HFFc6 (cell line): ENCODE measurements around the gene CLDN17. TPM values are rescaled to one million over a fixed set of nuclear protein-coding genes. Genes with fewer than 3 reads are reported as not detected.

Source experiments
- DNase-seq: peaks from one replicate; pipeline ENCODE4 v3.0.0-alpha.2; 2018
- H3K27ac Mint-ChIP-seq: 2 replicates; pipeline ENCODE4 v1.8.0; 2020; ENCODE audit warnings: mild to moderate bottlenecking, mixed read lengths
- H3K27me3 Mint-ChIP-seq: 2 replicates; pipeline ENCODE4 v1.8.0; 2021; ENCODE audit warnings: mild to moderate bottlenecking, moderate library complexity, mixed read lengths; ENCODE audit not compliant: insufficient read depth
- H3K36me3 Mint-ChIP-seq: 2 replicates; pipeline ENCODE4 v1.8.0; 2021; ENCODE audit warnings: low read depth, mixed read lengths
- H3K4me1 Mint-ChIP-seq: 2 replicates; pipeline ENCODE4 v1.8.0; 2020; ENCODE audit warnings: low read depth, mixed read lengths
- H3K4me3 Mint-ChIP-seq: 2 replicates; pipeline ENCODE4 v1.8.0; 2020; ENCODE audit warnings: mild to moderate bottlenecking, moderate library complexity, mixed read lengths
- H3K9me3 Mint-ChIP-seq: 2 replicates; pipeline ENCODE4 v1.8.0; 2020; ENCODE audit warnings: mild to moderate bottlenecking, mixed read lengths
- long read RNA-seq: library from polyadenylated mRNA; unstranded; transcript quantifications from one replicate; pipeline ENCODE4 v2.0.0, GENCODE V29; 2019
- total RNA-seq, 6 experiments: library from RNA; stranded (reverse); fragmentation: NEBNext Ultra II Directional; extraction: Animal tissue kit (Norgen Biotek cat#: 25700); gene quantifications; 2 replicates in 1 of 6; 3 replicates in 5 of 6; pipeline ENCODE4 v1.2.3, GENCODE V29; 2021
- TF ChIP-seq, protein P1 (sequence below): fragments of 200-600 bp; sonication (generic); IDR thresholded peaks from 2 replicates; pipeline ENCODE4 v1.5.0; 2021; ENCODE audit warnings: antibody characterized with exemption, mild to moderate bottlenecking

CLDN17 gene, protein sequence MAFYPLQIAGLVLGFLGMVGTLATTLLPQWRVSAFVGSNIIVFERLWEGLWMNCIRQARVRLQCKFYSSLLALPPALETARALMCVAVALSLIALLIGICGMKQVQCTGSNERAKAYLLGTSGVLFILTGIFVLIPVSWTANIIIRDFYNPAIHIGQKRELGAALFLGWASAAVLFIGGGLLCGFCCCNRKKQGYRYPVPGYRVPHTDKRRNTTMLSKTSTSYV
- total RNA-seq = not detected
- long read RNA-seq = 0 reads

DNA sequence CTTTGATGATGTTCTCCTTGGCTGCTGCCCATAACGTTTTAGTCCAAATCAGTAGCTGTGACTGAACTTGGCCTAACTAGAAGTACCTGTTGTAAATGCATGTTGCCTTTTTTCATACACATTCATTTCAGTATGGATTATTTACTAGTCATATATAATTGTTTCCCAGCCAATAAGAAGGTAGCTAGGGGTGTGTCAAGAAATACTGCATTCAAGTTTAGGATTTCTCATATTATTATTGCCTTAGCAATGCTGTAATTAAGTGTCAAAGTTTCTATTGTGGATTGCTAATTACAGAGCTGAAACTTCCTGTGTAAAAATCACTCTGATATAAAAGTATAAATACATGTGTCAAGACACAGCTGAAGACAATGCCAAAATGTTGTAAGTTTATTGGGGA is at the start of gene CLDN17:
TSS of gene CLDN17 (minus strand) at position 101 of the 400 bp plus-strand sequence. CDS start 188 bp downstream, outside the sequence.
- Mint-ChIP-seq H3K4me3 (no peak within 1 kb of the TSS), H3K9me3 (peaks cover 56% of the 10 kb centered on the region), H3K27me3 (no peaks in the 10 kb centered on the region; the same call in none of the 2 replicates), H3K27ac (no peak within 1 kb of the TSS), H3K4me1 (no peaks in the 10 kb centered on the region), H3K36me3 (no peaks in the 10 kb centered on the region)
- DNase-seq = no peak
- TF ChIP-seq, protein P1, sequence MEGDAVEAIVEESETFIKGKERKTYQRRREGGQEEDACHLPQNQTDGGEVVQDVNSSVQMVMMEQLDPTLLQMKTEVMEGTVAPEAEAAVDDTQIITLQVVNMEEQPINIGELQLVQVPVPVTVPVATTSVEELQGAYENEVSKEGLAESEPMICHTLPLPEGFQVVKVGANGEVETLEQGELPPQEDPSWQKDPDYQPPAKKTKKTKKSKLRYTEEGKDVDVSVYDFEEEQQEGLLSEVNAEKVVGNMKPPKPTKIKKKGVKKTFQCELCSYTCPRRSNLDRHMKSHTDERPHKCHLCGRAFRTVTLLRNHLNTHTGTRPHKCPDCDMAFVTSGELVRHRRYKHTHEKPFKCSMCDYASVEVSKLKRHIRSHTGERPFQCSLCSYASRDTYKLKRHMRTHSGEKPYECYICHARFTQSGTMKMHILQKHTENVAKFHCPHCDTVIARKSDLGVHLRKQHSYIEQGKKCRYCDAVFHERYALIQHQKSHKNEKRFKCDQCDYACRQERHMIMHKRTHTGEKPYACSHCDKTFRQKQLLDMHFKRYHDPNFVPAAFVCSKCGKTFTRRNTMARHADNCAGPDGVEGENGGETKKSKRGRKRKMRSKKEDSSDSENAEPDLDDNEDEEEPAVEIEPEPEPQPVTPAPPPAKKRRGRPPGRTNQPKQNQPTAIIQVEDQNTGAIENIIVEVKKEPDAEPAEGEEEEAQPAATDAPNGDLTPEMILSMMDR = no peak

DNA sequence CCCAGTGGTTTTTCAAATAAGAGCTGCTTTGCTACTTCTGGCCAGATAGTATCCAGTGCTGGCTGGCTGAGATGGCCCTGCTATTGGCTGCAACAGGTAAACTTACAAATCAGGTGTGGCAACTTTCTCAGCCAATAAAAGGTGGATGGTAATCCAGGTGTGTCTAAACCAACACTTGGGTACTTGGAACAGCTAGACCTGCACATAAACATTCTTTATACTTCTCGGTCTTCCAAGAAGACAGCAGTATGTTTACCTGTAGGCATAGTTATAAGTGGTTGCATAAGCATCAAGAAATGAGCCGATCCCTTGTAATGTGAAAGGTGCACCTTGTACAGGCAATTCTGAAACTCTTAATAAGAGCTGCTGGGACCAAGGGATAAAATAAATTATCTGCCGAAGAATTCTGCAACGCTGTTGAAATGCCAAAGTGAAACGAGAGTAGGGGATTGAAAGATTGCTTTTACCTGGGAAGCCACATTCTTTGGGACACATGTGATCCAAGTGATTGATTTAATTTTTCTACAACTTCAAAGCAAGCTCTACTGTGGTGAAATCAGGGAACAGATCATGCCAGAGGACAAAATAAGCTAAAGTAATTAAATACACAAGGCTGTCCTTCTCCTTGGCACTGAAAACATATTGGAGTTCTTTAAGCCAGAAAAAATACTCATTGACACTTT is 49.6 kb upstream of the CLDN17 start, which contains the start of gene CLDN8:
TSS of gene CLDN8 (minus strand) at position 57 of the 683 bp plus-strand sequence. CDS start 172 bp downstream, outside the sequence.
- H3K4me1 Mint-ChIP-seq = no peaks in the 10 kb centered on the region
- no peak within 1 kb of the TSS for H3K27ac Mint-ChIP-seq
- TF ChIP-seq, protein P1 = no peak

DNA sequence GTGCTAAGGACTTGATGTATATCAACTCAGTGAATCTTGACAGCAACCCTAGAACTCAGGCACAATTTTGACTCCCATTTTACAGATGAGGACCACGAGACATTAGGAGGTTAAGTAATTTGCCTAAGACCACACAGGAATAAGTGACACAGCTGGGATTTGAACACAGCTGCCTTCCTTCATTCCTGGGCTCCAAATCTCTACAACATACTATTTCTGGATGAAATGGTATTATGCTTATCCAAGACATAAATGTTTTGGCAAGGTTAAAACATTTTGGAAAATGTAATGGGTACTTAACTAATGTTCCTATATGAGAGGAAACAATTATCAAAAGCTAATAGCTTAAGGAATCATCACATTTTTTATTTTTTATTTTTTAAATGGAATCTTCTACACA is 44.5 kb upstream of the CLDN17 start:
- H3K27ac Mint-ChIP-seq = no peak overlapping the region
- H3K36me3 Mint-ChIP-seq = peaks cover 5% of the 10 kb centered on the region
- no peak for DNase-seq
- no peak overlapping the region for H3K4me3 Mint-ChIP-seq
- peaks cover 37% of the 10 kb centered on the region for H3K9me3 Mint-ChIP-seq
- H3K4me1 Mint-ChIP-seq = no peaks in the 10 kb centered on the region
- TF ChIP-seq, protein P1 = no peak
- no peaks in the 10 kb centered on the region; the same call in 1 of the 2 replicates for H3K27me3 Mint-ChIP-seq

More for the DNA sequence above, 49.6 kb upstream of the CLDN17 start, which contains the start of gene CLDN8:
- Mint-ChIP-seq H3K4me3 (no peak within 1 kb of the TSS), H3K27me3 (no peaks in the 10 kb centered on the region; the same call in 1 of the 2 replicates), H3K36me3 (no peaks in the 10 kb centered on the region), H3K9me3 (peaks cover 38% of the 10 kb centered on the region)
- no peak for DNase-seq

DNA sequence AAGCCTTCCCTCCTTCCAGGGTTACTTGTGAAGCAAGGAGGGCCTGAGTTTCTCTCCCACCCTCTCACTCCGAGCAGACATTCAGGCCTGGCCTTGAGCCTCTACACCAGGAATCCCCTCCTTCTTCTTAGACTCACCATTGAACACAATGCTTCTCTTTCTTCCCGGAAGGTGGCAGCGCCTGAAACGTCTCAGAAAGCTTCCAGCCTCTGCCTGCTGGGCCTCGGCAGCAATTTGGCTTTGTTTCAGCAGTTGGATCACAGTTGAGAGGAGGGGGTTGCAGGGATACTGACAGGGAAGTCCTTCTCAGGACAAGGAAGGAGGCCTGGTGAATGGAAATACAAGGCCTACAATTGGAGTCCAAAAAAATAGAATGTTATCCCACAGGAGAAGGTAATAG is 43.0 kb upstream of the CLDN17 start:
- Mint-ChIP-seq H3K9me3 (peaks cover 35% of the 10 kb centered on the region), H3K27ac (no peak overlapping the region), H3K4me1 (no peaks in the 10 kb centered on the region), H3K4me3 (no peak overlapping the region), H3K27me3 (no peaks in the 10 kb centered on the region; the same call in 1 of the 2 replicates), H3K36me3 (peaks cover 5% of the 10 kb centered on the region)
- no peak for DNase-seq
- TF ChIP-seq, protein P1 = no peak

DNA sequence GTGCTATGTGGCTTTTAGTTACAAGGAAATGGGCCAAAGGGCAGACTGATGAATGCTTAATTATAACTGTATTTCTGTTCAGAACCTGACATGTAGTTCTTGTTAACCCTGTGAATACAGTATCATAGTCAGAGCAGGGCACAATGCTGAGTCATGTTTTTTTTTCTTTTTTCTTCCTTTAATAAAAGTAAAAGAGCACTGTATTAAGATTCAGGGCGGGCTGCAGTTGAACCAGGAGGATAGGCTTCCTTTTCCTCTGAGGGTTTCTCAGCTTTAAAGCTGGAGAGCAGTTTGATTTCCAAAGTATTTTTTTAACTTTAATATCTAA is 40.6 kb upstream of the CLDN17 start:
- TF ChIP-seq, protein P1 = no peak
- no peaks in the 10 kb centered on the region for H3K27me3 Mint-ChIP-seq

More for the DNA sequence above, 40.6 kb upstream of the CLDN17 start:
- no peak for DNase-seq
- H3K4me3 Mint-ChIP-seq = no peak overlapping the region
- H3K9me3 Mint-ChIP-seq = peaks cover 49% of the 10 kb centered on the region
- H3K27ac Mint-ChIP-seq = no peak overlapping the region
- no peaks in the 10 kb centered on the region for H3K4me1 Mint-ChIP-seq
- H3K36me3 Mint-ChIP-seq = peaks cover 9% of the 10 kb centered on the region
